HG03196 (cell line): ENCODE results near the gene TMPRSS15.
"Not testable (repeated sequence)": the region's sequence is repeated elsewhere in the genome, so short reads cannot be mapped to it uniquely, and the experiment has no call there.

ENCODE experiments used
- ATAC-seq: cut with Tn5 transposase; IDR thresholded peaks from one replicate; pipeline ENCODE4 v1.9.1; 2021; ENCODE audit not compliant: unreplicated experiment

The TMPRSS15 gene

DNA sequence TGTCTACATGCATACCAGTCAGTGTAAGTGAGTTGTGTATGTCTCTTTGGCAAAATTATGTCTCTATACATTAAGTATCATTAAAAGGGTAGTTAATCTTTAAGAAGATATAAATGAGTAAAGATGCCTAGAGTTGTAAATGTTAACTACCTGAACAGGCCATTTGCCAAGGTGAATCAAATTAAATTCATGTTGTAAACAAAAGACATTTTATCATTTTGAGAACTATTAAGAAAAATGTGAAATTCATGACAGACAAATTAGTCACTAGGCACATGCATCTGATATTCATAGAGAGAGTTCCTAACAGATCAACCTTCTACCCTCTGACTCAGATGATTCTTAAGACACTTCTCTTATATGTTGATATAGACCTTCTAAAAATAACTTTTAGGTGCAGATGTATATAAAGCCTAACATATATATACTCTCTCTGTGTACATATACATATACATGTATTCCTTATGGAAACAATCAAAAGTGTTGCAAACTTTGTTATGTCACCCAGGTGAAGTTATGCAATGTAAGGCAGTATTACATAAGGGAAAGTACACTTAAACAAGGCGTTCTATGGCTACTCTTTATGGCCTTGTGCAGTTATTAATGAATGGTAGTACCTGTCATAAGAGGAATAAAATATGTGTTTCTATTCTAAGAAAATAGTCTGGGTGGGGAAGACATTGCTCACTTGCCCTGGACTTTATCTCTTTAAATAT lies at the start of gene TMPRSS15:
Gene TMPRSS15, minus strand, starts transcription at position 51 of the 716 bp plus-strand sequence. CDS start 163 bp downstream, outside the sequence.
- no peak for ATAC-seq

GRCh38 chr21:18451670-18452069 lies 48.1 kb upstream of the TMPRSS15 start:
- ATAC-seq = no peak

- no peak for ATAC-seq
These were observed 46.3 kb upstream of the TMPRSS15 start for GRCh38 chr21:18449605-18450550.

DNA sequence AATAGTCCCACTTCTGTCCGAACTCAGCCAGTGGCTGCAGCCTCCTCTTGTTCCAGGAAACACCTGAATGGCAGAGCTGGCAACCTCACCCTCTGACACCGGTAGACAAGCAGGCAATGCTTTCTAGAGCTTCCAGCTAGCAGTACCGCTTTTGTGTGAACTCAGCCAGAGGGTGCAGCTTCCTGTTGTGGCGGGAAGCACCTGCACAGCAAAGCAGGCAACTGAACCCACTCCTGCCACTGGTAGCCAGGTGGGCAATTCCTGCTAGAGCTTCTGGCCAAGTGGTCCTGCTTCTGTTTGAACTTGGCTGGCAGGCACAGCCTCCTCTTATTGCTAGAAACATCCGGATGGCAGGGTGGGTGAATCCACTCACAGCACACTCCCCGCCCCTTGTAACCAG lies 40.1 kb upstream of the TMPRSS15 start:
- ATAC-seq = no peak

DNA sequence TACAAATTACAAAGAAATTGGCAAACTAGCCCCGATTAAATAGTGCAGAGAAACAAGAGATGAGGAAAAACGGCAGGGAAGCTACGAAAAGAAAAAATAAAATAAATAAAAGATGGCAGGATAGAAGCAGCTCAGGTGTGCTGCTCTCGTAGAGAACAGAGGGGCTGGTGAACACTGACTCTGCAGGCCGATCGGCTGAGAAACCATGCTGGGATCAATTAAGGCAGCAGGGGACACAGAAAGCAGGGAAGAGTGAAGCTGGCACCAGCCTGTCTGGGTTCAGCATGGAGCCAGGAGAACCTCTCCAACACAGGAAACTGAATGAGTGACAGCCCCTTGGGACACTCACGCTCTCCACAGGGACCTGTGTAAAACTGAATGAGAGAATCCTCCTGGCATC lies 39.5 kb upstream of the TMPRSS15 start:
- no peak for ATAC-seq

- no peak for ATAC-seq
These were observed 26.8 kb upstream of the TMPRSS15 start for GRCh38 chr21:18430341-18430740.

GRCh38 chr21:18424276-18424675 lies 20.7 kb upstream of the TMPRSS15 start:
- no peak for ATAC-seq

- no peak for ATAC-seq
These were observed 13.7 kb upstream of the TMPRSS15 start for GRCh38 chr21:18417141-18417790.

- no peak for ATAC-seq
These were observed 8.0 kb upstream of the TMPRSS15 start for GRCh38 chr21:18411565-18411964.

DNA sequence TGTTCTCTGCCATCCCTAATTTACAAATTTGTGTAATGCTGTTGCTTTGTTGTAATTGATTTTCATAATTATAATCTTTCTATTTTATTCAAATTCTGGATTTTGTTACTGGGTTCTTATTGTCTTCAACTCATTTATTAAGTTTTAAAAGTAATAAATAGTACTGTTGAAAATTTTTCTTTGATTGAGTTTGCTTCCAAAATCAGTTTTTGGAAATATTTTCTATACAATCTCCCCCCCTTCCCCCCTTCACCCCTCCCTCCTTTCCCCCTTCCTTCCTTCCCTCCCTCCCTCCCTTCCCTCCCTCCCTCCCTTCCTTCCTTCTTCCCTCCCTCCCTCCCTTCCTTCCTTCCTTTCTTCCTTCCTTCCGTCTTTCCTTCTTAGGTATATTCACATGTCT lies 6.0 kb upstream of the TMPRSS15 start:
- ATAC-seq = no peak

GRCh38 chr21:18398843-18399242 lies 4.7 kb downstream of the TMPRSS15 start:
- no peak for ATAC-seq

- ATAC-seq = no peak
These were observed 15.6 kb downstream of the TMPRSS15 start for GRCh38 chr21:18387994-18388393.

DNA sequence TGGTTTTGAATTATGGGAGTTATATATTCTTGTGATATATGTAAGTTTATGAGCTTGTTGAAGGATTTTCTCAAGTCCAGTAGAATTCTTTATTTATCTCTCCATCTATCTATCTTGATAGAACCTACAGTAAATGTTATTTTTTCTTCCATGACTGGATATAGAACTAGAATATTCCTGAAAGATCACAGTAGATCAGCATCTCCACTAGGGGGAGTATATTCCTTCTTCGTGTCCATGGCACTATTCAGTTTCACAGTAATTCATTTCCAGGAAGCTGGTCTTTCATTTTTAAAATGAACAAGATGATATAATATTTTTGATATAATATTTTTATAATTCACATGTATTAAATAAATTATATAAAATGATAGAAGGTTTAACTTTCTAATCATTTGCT lies 18.8 kb downstream of the TMPRSS15 start:
- no peak for ATAC-seq

DNA sequence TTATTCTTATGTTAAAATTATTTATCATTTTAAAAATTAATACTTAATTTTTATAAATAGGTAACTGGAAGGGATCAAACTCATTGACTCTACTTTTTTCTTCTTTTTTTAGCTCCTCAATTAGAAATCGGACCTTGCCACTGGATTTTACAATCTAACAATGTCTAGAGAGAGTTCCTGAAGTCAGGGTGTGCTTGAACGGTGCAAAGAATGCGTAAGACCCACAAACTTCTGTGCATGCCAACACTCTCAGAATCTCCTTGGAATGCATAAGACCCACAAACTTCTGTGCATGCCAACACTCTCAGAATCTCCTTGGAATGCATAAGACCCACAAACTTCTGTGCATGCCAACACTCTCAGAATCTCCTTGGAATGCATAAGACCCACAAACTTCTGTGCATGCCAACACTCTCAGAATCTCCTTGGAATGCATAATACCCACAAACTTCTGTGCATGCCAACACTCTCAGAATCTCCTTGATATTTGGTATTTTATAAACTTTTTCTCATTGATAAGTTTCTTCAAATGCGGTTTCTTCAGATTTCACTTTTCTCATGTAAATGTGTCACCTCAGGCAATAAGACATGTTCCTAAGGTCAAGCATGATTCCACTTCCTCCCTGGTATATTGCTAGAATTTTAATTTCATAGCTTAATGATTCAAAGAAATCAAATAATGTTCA lies 20.5 kb downstream of the TMPRSS15 start:
- not testable (repeated sequence) for ATAC-seq

- ATAC-seq = no peak
These were observed 21.4 kb downstream of the TMPRSS15 start for GRCh38 chr21:18382141-18382540.

DNA sequence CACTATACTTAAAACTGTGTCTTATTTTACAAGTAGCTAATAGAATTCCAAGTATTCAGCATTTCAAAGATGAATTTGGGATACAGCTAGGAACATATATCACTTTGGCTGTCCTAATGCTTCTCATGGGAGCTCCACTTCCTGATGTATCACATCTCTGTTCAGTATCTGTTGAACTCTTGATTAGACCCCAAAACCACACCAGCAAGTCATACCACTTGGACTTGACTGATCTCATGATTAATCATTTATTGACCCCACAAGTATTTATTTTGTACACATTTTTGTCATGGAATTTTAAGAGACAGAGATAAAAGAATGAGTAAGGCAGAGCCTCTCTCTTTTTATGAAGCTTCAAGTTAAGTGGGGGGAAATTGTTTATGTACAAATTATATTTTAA lies 30.0 kb downstream of the TMPRSS15 start:
- no peak for ATAC-seq

DNA sequence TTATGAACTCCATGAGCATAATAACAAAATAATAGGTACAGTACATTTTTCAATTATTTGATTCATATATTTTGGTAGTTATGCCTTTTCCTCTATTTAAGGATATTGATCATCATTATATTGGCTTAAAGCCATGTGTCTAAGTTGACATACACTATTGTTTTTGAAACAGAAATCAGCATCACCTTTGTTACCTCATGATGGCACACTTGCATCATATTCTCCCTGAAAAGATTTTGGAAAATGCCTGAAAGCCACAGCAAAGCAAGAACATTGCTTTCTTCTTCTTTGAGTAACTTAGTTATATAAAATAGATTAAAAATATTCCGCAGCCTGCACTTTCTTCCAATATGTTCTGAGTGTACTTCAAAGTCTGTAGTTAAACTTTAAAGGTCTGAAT lies 33.3 kb downstream of the TMPRSS15 start:
- ATAC-seq = no peak

DNA sequence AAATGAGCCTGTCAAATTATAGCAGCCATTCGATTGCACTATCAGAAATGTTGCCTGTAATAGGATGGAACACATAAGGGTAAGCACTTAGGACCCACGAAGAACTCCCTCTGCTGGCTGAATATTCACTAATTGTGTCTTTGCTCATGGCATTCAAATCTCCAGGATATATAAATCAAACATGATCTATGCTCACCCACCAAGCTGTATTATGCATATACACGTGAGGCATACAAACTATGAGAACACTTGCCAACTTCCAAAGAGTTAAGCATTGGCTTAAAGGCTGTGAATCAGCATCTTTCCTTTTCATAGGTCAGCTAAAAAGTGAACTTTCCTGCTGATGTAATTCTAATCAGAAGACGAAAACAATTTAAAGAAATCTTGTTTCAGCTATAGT lies 34.5 kb downstream of the TMPRSS15 start:
- ATAC-seq = no peak

GRCh38 chr21:18368205-18368604 lies 35.4 kb downstream of the TMPRSS15 start:
- no peak for ATAC-seq

DNA sequence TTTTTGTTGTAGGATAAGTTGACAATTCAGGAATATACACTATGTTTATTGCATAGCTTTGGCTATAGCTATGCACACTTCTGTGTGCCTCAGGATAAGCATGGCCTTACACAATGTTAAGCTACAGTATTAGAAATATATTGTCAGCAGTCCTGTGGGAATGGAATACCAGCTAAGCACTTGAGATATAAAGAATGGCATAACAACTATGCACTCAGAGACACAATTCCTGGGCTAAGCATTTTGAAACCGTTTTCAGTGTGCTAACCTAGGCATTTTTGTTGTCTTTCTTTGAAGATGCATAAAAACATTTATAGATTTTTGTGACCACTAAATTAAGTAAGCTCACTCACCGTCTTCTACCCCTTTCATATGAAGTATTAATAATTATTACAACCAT lies 46.8 kb downstream of the TMPRSS15 start:
- ATAC-seq = no peak

DNA sequence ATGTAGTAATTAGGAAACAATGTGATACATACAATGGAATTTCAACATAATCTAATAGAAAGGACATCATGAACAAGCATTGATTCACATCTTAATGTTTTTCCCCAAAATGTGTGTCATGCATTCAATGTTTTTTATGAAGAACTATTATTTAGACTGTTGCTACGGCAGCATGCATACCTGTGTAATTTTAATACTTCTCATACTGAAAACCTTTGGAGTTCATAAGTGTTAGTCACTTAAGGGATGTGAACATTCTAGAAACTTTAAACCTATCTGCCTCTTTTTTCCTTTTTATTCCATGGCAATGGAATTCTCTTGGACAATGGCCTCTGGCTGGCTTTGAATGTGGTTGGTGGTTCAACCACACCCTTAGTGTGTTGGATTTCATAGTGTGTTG lies 48.6 kb downstream of the TMPRSS15 start:
- no peak for ATAC-seq
